HepG2 (cell line): Measurements from ENCODE around the gene CGREF1.
A peak's percentile ranks its signal among the peaks of the same experiment; 100 is the strongest.

ENCODE experiments used
- ZBTB10 ChIP-seq: sonication (generic); formaldehyde crosslinking; IDR thresholded peaks from 2 replicates; pipeline ENCODE4 v1.4.0; 2020; ENCODE audit warnings: missing genetic modification reagents, borderline replicate concordance
- ZBTB20 ChIP-seq: sonication (generic); formaldehyde crosslinking; IDR thresholded peaks from 2 replicates; pipeline ENCODE4 v1.8.1; 2023; ENCODE audit warnings: missing genetic modification reagents, low read depth, mild to moderate bottlenecking, borderline replicate concordance

GRCh38 chr2:27123302-27124150 lies 4.6 kb upstream of the CGREF1 start, which contains the start of gene ABHD1:
- TF ChIP-seq ZBTB10 (CRISPR knock-in tag) (peak; percentile 71; the same call in 1 of the 2 replicates), ZBTB20 (CRISPR knock-in tag) (peak; percentile 78; the same call in 1 of the 2 replicates)
